ENCODE data around the gene BLOC1S1.

BLOC1S1 gene

DNA sequence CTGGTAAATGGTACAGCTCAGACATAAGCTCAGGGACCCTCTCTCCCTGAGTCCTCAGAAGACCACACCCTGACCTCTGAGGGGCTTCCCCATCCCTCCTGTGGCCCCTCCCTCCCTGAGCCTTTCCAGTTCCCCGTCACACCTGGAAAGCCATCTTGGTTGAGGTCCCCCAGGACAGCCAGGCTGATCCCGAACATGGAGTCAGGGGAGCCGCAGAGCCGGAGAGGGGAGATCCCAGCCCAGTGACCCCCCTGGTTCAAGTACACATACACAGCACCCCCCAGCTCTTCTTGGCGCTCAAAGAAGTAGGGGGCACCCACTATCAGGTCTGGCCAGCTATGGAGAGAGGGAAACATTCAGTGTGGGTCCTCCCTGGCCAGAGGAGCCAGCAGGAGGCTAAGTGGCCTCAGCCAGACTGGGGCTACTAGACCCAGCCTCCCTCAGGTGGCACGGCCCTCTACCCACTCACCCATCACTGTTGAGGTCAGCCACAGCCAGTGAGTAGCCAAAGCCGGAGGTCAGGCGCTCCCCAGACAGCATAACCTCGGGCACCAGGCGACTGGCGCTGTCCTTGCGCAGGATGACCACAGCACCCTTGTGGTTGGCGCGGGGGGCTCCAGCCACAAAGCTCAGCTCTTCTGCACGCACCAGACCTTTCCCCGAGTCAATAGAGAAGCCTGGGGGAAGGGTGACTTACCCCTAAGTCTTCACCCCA is 17.4 kb upstream of the BLOC1S1 start:
- TF ChIP-seq, protein P1, sequence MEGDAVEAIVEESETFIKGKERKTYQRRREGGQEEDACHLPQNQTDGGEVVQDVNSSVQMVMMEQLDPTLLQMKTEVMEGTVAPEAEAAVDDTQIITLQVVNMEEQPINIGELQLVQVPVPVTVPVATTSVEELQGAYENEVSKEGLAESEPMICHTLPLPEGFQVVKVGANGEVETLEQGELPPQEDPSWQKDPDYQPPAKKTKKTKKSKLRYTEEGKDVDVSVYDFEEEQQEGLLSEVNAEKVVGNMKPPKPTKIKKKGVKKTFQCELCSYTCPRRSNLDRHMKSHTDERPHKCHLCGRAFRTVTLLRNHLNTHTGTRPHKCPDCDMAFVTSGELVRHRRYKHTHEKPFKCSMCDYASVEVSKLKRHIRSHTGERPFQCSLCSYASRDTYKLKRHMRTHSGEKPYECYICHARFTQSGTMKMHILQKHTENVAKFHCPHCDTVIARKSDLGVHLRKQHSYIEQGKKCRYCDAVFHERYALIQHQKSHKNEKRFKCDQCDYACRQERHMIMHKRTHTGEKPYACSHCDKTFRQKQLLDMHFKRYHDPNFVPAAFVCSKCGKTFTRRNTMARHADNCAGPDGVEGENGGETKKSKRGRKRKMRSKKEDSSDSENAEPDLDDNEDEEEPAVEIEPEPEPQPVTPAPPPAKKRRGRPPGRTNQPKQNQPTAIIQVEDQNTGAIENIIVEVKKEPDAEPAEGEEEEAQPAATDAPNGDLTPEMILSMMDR (conservative IDR thresholded peaks at IDR 0.05; ENCODE audit: control insufficient read depth, insufficient read depth, low read depth, low read length) = no peak
- no peak overlapping the region for H3K4me3 ChIP-seq (ENCODE audit: control insufficient read depth, low read depth, low read length)
- no peak for DNase-seq (ENCODE audit: low read depth)

DNA sequence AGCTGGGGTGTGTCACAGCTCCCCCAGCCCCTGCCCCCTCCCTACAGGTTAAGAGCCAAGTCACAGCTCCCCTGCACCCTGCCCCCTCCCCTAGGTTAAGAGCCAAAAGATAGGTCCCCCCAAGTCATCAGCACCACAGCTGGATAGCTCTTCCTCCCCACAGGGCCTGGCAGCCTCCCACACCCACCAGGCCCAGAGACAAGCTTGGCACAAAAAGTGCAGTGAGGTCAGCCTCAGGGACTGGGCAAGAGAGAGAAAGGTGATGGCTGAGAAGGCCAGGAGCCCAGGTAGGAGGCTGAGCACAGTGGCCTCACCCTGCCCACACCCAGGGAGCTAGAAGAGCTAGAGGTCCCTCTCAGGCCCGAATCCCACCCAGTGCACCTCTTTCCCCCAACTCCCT is 16.9 kb upstream of the BLOC1S1 start:
- TF ChIP-seq, protein P1 (conservative IDR thresholded peaks at IDR 0.05; ENCODE audit: control insufficient read depth, insufficient read depth, low read depth, low read length) = no peak
- no peak for DNase-seq (ENCODE audit: low read depth)
- no peak overlapping the region for H3K4me3 ChIP-seq (ENCODE audit: control insufficient read depth, low read depth, low read length)

DNA sequence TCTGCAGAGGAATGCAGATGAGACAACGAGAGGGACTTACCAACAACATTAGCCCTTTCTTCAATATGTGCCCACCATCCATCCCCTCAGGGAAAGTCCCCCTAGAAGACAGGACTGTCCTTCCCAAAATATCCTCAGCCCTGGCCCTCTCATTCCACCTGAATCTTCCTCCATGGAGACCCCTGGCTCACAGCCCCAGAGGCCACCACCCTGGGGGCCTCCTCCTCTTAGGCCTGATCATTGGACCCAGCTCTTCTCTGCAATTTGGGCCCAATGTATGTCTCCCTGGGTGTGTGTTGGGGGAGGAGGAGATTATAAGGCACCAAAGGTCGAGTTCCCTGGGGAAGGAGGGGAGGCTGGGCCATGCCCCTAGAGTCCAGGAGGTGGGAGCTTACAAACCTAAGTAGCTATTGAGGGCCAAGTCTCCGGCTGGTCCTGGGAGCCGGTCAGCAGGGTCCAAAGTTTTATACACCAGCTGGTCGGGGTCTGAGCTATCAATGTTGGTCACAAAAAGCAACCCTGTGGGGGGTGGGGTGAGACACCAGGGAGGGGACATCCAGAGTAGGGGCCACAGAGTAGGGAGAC is 16.3 kb upstream of the BLOC1S1 start:
- DNase-seq (ENCODE audit: low read depth) = no peak
- H3K4me3 ChIP-seq (ENCODE audit: control insufficient read depth, low read depth, low read length) = no peak overlapping the region
- TF ChIP-seq, protein P1 (conservative IDR thresholded peaks at IDR 0.05; ENCODE audit: control insufficient read depth, insufficient read depth, low read depth, low read length) = no peak

DNA sequence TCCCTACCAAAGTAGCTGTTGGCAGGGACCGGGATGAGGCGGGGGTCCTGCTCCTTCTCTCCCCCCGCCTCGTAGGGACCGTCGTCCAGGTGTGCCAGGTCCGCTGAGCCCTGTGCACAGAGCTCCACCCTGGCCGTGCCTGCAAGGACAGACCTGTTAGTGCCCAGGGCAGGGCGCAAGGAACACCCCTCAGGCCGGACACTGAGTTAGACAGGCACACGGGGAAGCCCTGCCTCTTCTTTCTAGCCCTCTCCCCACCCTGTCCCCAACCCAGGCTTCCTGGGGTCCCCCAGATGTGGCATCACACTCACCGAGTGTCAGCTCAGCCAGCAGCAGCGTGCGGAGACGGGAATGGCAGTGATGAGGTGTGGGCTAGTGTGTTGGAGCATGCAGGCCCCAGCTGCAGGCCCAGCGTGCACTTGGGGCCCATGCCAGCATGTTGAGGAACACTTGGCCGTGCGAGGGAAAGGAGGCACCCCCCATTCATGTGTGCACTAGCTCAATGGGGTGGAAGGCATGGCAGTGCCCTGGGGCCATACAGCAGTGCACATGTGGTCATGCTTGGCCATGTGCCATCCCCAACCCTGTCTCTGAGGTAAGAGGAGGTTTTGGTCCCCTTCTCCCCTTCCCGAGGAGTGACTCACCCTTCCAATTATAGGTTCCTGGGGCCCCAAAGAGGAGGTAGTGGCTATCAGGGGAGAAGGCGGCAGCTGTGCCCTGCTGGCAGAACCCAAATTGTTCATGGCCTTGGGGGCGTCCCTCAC is 15.4 kb upstream of the BLOC1S1 start:
- no peak for DNase-seq (ENCODE audit: low read depth)
- TF ChIP-seq, protein P1 (conservative IDR thresholded peaks at IDR 0.05; ENCODE audit: control insufficient read depth, insufficient read depth, low read depth, low read length) = no peak
- H3K4me3 ChIP-seq (ENCODE audit: control insufficient read depth, low read depth, low read length) = no peak overlapping the region

DNA sequence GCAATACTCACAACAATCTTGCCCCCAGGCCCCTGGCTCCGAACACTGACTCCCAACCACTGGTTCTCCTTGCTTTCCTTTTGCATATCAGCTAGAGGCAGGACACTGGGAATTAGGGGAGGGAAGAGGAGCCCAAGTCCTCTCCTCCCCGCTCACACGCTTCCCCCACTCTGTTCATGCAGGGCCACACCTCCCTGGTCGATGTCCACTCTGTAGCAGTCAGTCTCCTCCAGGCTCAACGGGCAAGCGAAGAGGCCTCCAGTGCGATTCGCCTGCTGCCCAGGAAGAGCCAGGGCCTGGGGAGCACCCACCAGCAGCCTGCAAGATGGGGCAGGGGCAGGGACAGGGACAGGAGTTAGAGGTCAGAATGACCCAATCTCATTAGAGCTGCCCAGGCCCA is 13.0 kb upstream of the BLOC1S1 start:
- H3K4me3 ChIP-seq (ENCODE audit: control insufficient read depth, low read depth, low read length) = no peak overlapping the region
- no peak for DNase-seq (ENCODE audit: low read depth)
- TF ChIP-seq, protein P1 (conservative IDR thresholded peaks at IDR 0.05; ENCODE audit: control insufficient read depth, insufficient read depth, low read depth, low read length) = no peak

DNA sequence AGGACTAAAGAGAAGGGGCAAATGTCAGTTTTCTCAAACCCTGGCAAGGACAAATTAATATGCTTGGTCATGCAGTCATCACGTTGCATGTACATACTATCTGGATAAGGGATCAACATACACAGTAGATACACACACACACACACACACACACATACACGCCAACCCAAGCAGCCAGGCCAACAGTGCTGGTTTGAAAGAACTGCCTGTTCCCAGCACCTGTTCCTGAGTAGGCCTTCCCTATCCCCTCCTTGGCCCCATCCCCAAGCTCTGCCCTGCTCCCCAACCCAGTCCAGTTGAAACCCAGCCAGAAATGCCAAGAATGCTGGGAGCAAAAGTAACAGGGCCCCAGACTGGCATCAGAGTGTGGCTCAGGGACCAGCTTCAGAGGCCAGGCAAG is 12.6 kb upstream of the BLOC1S1 start:
- H3K4me3 ChIP-seq (ENCODE audit: control insufficient read depth, low read depth, low read length) = no peak overlapping the region
- DNase-seq (ENCODE audit: low read depth) = no peak
- TF ChIP-seq, protein P1 (conservative IDR thresholded peaks at IDR 0.05; ENCODE audit: control insufficient read depth, insufficient read depth, low read depth, low read length) = no peak

Data from fibroblast of mammary gland (primary cell).